HCT116 (cell line): ENCODE results near the gene CYP20A1.

Experiments used
- CBX3 ChIP-seq: IDR thresholded peaks from 2 replicates; pipeline ENCODE4 v1.6.1; 2012; ENCODE audit warnings: low read depth
- EZH2 ChIP-seq: fragments of 200-600 bp; sonication (generic); IDR thresholded peaks from 2 replicates; pipeline ENCODE4 v1.6.1; 2017; ENCODE audit warnings: antibody characterized with exemption, mixed run types
- FOSL1 ChIP-seq: IDR thresholded peaks from 2 replicates; pipeline ENCODE4 v1.6.1; 2012; ENCODE audit warnings: low read depth
- JUND ChIP-seq: IDR thresholded peaks from 2 replicates; pipeline ENCODE4 v1.6.1; 2012
- POLR2A ChIP-seq: IDR thresholded peaks from 2 replicates; pipeline ENCODE4 v1.7.0; 2011; ENCODE audit warnings: borderline replicate concordance; ENCODE audit not compliant: insufficient read depth, insufficient read length; ENCODE audit errors: extremely low read depth
- POLR2AphosphoS5 ChIP-seq: IDR thresholded peaks from 2 replicates; pipeline ENCODE4 v1.6.1; 2011; ENCODE audit warnings: mild to moderate bottlenecking, low read depth, low read length, moderate library complexity
- SP1 ChIP-seq: IDR thresholded peaks from 2 replicates; pipeline ENCODE4 v1.6.1; 2012; ENCODE audit warnings: low read depth
- SRF ChIP-seq: IDR thresholded peaks from 2 replicates; pipeline ENCODE4 v1.6.1; 2012; ENCODE audit warnings: low read depth
- TCF7L2 ChIP-seq: IDR thresholded peaks from 2 replicates; pipeline ENCODE4 v1.7.0; 2011; ENCODE audit warnings: borderline replicate concordance, inconsistent platforms; ENCODE audit not compliant: insufficient read depth, insufficient read length; ENCODE audit errors: extremely low read depth
- YY1 ChIP-seq: IDR thresholded peaks from 2 replicates; pipeline ENCODE4 v1.6.1; 2011; ENCODE audit warnings: low read length, low read depth, moderate library complexity, mild to moderate bottlenecking; ENCODE audit not compliant: insufficient replicate concordance; ENCODE audit errors: extremely low read depth
- ZNF274 ChIP-seq: fragments of 200-500 bp; sonication (Bioruptor generic); IDR thresholded peaks from 2 replicates; pipeline ENCODE4 v1.6.1; 2014; ENCODE audit warnings: mild to moderate bottlenecking, low read depth, low read length, inconsistent platforms
- TF ChIP-seq, protein P1 (sequence below), 3 experiments: fragments of 200-600 bp in 1 of 3; sonication (generic) in 1 of 3; IDR thresholded peaks in 2 of 3; conservative IDR thresholded peaks in 1 of 3; 2 replicates each; pipeline ENCODE4 v1.5.1; 2012 to 2017; ENCODE audit warnings: low read depth in 2 of 3, low read length in 2 of 3, antibody characterized with exemption in 1 of 3, borderline replicate concordance in 1 of 3, control low read depth in 1 of 3, mild to moderate bottlenecking in 1 of 3, mixed read lengths in 1 of 3, mixed run types in 1 of 3, moderate library complexity in 1 of 3; ENCODE audit not compliant: insufficient read depth in 1 of 3
- TF ChIP-seq, protein P2 (sequence below): IDR thresholded peaks from 2 replicates; pipeline ENCODE4 v1.6.1; 2012; ENCODE audit warnings: low read depth

DNA sequence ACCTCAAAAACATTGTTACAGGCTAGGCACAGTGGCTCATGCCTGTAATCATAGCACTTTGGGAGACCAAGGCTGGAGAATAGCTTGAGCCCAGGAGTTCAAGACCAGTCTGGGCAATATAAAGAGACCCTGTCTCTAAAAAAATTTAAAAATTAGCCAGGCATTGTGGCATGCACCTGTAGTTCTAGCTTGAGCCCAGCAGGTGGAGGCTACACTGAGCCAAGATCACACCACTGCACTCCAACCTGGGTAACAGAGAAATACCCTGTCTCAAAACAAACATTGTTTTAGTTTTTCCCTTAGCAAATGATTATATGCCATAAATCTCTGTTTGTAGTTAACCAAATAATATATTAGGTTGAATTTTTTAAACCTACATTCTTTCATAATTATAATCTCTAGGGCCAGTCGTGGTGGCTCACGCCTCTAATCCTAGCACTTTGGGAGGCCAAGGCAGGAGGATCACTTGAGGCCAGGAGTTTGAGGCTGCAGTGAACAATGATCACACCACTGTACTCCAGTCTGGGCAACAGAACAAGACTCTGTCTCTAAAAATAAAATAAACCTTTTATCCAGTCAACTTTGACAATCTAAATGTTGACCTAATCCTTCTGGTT is 13.3 kb upstream of the CYP20A1 start:
- TF ChIP-seq FOSL1 (no peak), EZH2 (no peak), CBX3 (no peak), TCF7L2 (no peak), POLR2AphosphoS5 (no peak), JUND (no peak), POLR2A (no peak), ZNF274 (no peak), SRF (no peak), SP1 (no peak), YY1 (no peak)
- TF ChIP-seq, protein P1, sequence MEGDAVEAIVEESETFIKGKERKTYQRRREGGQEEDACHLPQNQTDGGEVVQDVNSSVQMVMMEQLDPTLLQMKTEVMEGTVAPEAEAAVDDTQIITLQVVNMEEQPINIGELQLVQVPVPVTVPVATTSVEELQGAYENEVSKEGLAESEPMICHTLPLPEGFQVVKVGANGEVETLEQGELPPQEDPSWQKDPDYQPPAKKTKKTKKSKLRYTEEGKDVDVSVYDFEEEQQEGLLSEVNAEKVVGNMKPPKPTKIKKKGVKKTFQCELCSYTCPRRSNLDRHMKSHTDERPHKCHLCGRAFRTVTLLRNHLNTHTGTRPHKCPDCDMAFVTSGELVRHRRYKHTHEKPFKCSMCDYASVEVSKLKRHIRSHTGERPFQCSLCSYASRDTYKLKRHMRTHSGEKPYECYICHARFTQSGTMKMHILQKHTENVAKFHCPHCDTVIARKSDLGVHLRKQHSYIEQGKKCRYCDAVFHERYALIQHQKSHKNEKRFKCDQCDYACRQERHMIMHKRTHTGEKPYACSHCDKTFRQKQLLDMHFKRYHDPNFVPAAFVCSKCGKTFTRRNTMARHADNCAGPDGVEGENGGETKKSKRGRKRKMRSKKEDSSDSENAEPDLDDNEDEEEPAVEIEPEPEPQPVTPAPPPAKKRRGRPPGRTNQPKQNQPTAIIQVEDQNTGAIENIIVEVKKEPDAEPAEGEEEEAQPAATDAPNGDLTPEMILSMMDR (IDR thresholded peaks at IDR 0.05 in 2 of 3, conservative IDR thresholded peaks at IDR 0.05 in 1 of 3; ENCODE audit: borderline replicate concordance in 1 of 3, insufficient read depth in 1 of 3, low read depth in 2 of 3, low read length in 2 of 3) = peak; percentile 56 to 82 (median 79); a peak in 5 of 6 replicates
- TF ChIP-seq, protein P2, sequence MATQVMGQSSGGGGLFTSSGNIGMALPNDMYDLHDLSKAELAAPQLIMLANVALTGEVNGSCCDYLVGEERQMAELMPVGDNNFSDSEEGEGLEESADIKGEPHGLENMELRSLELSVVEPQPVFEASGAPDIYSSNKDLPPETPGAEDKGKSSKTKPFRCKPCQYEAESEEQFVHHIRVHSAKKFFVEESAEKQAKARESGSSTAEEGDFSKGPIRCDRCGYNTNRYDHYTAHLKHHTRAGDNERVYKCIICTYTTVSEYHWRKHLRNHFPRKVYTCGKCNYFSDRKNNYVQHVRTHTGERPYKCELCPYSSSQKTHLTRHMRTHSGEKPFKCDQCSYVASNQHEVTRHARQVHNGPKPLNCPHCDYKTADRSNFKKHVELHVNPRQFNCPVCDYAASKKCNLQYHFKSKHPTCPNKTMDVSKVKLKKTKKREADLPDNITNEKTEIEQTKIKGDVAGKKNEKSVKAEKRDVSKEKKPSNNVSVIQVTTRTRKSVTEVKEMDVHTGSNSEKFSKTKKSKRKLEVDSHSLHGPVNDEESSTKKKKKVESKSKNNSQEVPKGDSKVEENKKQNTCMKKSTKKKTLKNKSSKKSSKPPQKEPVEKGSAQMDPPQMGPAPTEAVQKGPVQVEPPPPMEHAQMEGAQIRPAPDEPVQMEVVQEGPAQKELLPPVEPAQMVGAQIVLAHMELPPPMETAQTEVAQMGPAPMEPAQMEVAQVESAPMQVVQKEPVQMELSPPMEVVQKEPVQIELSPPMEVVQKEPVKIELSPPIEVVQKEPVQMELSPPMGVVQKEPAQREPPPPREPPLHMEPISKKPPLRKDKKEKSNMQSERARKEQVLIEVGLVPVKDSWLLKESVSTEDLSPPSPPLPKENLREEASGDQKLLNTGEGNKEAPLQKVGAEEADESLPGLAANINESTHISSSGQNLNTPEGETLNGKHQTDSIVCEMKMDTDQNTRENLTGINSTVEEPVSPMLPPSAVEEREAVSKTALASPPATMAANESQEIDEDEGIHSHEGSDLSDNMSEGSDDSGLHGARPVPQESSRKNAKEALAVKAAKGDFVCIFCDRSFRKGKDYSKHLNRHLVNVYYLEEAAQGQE = no peak
